ENCODE measurements around the gene OSBP2. TPM values are rescaled to one million over a fixed set of nuclear protein-coding genes. Genes with fewer than 3 reads are reported as not detected.
"Not testable (repeated sequence)": the region's sequence is repeated elsewhere in the genome, so short reads cannot be mapped to it uniquely, and the experiment has no call there.

The OSBP2 gene
- polyA plus RNA-seq, 4 donors: 4.7 to 7.3 (median 6.8) TPM

GRCh38 chr22:30717952-30718351 lies 23.3 kb downstream of the OSBP2 start:
- DNase-seq (ENCODE audit: low read depth in 4 of 4, low spot score in 2 of 4): no peak

GRCh38 chr22:30718491-30718890 lies 23.8 kb downstream of the OSBP2 start:
- no peak for DNase-seq (ENCODE audit: low read depth in 4 of 4, low spot score in 2 of 4)

- DNase-seq (ENCODE audit: low read depth in 4 of 4, low spot score in 2 of 4): no peak
These were observed 24.3 kb downstream of the OSBP2 start for GRCh38 chr22:30718938-30719337.

- DNase-seq (ENCODE audit: low read depth in 4 of 4, low spot score in 2 of 4): no peak
These were observed 25.7 kb downstream of the OSBP2 start for GRCh38 chr22:30720263-30720837.

GRCh38 chr22:30721741-30722140 lies 27.1 kb downstream of the OSBP2 start:
- no peak for DNase-seq (ENCODE audit: low read depth in 4 of 4, low spot score in 2 of 4)

- DNase-seq (ENCODE audit: low read depth in 4 of 4, low spot score in 2 of 4): no peak
These were observed 34.2 kb downstream of the OSBP2 start for GRCh38 chr22:30728826-30729225.

GRCh38 chr22:30731658-30732057 lies 37.0 kb downstream of the OSBP2 start:
- DNase-seq (ENCODE audit: low read depth in 4 of 4, low spot score in 2 of 4): no peak

GRCh38 chr22:30732426-30732825 lies 37.8 kb downstream of the OSBP2 start:
- DNase-seq (ENCODE audit: low read depth in 4 of 4, low spot score in 2 of 4): no peak

GRCh38 chr22:30733181-30733631 lies 38.5 kb downstream of the OSBP2 start:
- DNase-seq (ENCODE audit: low read depth in 4 of 4, low spot score in 2 of 4): no peak

- not testable (repeated sequence) for DNase-seq (ENCODE audit: low read depth in 4 of 4, low spot score in 2 of 4)
These were observed 45.3 kb downstream of the OSBP2 start for GRCh38 chr22:30740007-30740406.

- DNase-seq (ENCODE audit: low read depth in 4 of 4, low spot score in 2 of 4): not testable (repeated sequence)
These were observed 45.8 kb downstream of the OSBP2 start for GRCh38 chr22:30740511-30740910.

- no peak for DNase-seq (ENCODE audit: low read depth in 4 of 4, low spot score in 2 of 4)
These were observed 47.9 kb downstream of the OSBP2 start for GRCh38 chr22:30742291-30743256.

- no peak for DNase-seq (ENCODE audit: low read depth in 4 of 4, low spot score in 2 of 4)
These were observed 48.8 kb downstream of the OSBP2 start for GRCh38 chr22:30743257-30744020.

GRCh38 chr22:30744224-30744623 lies 49.5 kb downstream of the OSBP2 start:
- DNase-seq (ENCODE audit: low read depth in 4 of 4, low spot score in 2 of 4): no peak

GRCh38 chr22:30747493-30747892 lies 52.8 kb downstream of the OSBP2 start:
- DNase-seq (ENCODE audit: low read depth in 4 of 4, low spot score in 2 of 4): no peak

GRCh38 chr22:30749272-30749671 lies 54.6 kb downstream of the OSBP2 start:
- DNase-seq (ENCODE audit: low read depth in 4 of 4, low spot score in 2 of 4): no peak

- no peak for DNase-seq (ENCODE audit: low read depth in 4 of 4, low spot score in 2 of 4)
These were observed 55.2 kb downstream of the OSBP2 start for GRCh38 chr22:30749849-30750248.

- no peak for DNase-seq (ENCODE audit: low read depth in 4 of 4, low spot score in 2 of 4)
These were observed 56.9 kb downstream of the OSBP2 start for GRCh38 chr22:30751529-30751928.

- no peak for DNase-seq (ENCODE audit: low read depth in 4 of 4, low spot score in 2 of 4)
These were observed 58.1 kb downstream of the OSBP2 start for GRCh38 chr22:30752771-30753170.

GRCh38 chr22:30753701-30754100 lies 59.0 kb downstream of the OSBP2 start:
- DNase-seq (ENCODE audit: low read depth in 4 of 4, low spot score in 2 of 4): no peak

- no peak for DNase-seq (ENCODE audit: low read depth in 4 of 4, low spot score in 2 of 4)
These were observed 59.8 kb downstream of the OSBP2 start for GRCh38 chr22:30754521-30754920.

Data from left renal cortex interstitium (tissue), 4 donors.